GM12874 (cell line): ENCODE measurements around the gene PCBP3.

ENCODE experiments used
- TF ChIP-seq, protein P1 (sequence below): IDR thresholded peaks from 2 replicates; pipeline ENCODE4 v1.5.1; 2011; ENCODE audit warnings: low read depth, mild to moderate bottlenecking, control low read depth, low read length, moderate library complexity; ENCODE audit not compliant: insufficient read depth

PCBP3 gene

DNA sequence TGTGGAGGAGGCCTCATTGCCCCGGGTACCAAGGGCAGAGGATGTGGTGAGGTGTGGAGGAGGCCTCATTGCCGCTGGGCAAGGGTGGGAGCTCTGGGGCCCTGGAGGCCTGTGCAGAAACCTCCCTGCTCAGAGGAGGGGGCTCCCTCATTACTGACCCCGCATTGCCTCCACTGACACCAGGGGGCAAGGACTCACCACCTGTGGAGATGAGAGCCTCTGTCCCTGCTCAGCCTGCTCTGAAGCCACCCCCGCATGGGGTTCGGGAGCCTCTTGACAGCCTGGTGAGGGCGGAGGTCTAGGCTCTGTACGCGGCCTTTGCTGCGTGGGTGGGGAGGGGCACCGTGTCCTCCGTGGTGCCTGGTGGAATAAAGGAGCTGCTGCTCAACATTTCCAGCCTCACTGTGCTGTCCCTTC is 243.1 kb downstream of the PCBP3 start:
- TF ChIP-seq, protein P1, sequence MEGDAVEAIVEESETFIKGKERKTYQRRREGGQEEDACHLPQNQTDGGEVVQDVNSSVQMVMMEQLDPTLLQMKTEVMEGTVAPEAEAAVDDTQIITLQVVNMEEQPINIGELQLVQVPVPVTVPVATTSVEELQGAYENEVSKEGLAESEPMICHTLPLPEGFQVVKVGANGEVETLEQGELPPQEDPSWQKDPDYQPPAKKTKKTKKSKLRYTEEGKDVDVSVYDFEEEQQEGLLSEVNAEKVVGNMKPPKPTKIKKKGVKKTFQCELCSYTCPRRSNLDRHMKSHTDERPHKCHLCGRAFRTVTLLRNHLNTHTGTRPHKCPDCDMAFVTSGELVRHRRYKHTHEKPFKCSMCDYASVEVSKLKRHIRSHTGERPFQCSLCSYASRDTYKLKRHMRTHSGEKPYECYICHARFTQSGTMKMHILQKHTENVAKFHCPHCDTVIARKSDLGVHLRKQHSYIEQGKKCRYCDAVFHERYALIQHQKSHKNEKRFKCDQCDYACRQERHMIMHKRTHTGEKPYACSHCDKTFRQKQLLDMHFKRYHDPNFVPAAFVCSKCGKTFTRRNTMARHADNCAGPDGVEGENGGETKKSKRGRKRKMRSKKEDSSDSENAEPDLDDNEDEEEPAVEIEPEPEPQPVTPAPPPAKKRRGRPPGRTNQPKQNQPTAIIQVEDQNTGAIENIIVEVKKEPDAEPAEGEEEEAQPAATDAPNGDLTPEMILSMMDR = no peak

DNA sequence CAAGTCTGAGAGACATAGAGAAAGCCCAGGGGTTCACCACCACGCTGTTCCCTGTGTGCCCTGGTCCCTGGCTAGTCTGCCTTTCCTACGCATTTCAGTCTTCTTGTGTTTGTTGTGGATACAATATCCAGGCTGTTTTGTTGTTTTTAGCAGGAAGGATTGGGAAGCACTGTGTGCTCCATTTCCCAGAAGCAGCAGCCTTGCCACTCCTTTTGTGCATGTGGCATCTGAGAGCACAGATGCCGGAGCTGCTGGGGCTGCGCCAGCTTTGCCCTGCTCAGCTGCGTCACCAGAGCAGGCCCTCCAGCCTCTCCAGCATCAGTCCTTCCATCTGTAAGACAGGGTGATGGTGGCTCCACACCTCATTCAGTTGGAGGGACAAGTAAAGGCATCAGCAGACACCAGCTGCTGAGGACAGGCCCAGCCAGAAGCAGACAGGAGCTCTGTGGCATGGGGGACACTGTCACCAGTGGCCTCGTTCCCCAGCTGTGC is 243.6 kb downstream of the PCBP3 start:
- TF ChIP-seq, protein P1 = no peak

DNA sequence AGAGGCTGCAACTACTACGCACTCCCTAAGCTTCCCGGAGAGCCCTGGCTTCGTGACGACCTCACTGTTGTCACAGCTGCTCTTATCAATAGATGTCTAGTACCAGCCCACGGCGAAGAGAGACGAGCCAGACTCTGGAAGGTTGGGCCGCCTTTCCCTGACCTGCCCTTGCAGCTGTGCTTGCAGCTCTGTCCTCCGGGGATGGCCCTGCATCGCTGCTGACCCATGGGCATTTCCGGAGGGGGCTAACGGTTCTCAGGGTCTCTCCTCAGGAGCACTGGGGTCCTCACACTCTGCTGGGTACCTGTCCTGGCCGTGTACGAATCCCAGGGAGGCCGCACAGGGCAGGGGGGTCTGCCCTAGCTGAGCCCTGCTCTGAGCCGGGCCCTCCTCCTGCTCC is 244.3 kb downstream of the PCBP3 start:
- TF ChIP-seq, protein P1 = no peak

DNA sequence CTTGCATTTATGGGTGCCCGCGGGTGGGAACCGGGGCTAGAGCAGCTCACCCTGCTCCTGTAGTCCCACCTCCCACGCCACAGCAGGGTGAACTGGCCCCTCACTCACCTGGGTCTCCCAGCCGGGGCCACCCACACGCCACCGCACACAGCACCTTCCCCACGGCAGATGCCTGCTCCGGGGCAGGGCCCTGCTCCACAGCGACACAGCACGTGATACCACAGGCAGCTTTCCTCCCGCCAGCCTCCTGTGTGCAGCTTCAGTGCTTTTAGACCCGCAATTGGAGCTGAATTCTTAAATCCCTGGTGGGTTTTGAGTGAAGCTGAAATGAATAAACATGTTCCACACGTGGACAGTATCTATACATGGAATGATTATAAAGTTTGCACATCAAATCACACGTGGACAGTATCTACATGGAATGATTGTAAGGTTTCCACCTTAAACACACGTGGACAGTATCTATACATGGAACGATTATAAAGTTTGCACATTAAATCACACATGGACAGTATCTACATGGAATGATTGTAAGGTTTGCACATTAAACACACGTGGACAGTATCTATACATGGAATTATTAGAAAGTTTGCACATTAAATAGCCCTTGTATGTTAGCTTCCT is 245.0 kb downstream of the PCBP3 start:
- TF ChIP-seq, protein P1 = no peak

DNA sequence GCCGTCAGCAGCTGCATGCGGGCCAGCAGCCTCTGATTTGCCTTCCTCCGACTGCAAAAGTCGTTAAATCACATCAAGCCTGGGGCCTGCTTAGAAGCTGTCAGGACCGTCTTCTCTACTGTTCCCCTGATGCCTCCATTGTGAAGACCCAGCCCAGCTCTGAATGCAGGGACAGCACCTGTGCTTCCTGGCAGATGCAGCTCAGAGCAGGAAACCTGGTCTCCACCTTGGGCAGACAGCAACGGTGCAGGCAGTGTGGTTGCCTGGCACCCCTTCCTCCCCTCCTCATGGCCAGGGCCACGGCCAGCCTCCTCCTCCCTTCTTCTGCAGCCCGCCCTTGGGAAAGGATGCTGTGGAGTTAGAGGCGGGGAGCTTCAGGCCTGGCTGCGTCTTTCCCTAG is 245.7 kb downstream of the PCBP3 start:
- TF ChIP-seq, protein P1 = no peak

DNA sequence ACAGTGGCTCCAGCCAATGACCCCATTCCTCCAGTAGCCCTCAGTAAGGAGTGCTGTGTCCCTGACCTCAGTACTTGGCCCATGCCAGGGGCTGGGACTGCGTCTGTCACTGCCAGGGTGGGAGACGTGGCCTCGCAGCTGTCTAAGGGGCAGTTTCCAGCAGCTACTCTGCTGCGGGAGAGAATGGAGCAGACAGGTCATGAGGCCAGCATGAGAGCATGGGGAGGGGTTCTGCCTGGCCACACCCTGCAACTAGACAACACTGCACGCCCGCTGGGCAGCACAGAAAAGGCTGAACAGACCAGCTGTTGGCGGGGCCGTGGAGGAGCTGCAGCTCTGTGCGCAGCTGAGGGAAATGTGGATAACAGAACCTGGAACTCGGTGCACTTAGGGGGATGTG is 246.4 kb downstream of the PCBP3 start:
- TF ChIP-seq, protein P1 = no peak

DNA sequence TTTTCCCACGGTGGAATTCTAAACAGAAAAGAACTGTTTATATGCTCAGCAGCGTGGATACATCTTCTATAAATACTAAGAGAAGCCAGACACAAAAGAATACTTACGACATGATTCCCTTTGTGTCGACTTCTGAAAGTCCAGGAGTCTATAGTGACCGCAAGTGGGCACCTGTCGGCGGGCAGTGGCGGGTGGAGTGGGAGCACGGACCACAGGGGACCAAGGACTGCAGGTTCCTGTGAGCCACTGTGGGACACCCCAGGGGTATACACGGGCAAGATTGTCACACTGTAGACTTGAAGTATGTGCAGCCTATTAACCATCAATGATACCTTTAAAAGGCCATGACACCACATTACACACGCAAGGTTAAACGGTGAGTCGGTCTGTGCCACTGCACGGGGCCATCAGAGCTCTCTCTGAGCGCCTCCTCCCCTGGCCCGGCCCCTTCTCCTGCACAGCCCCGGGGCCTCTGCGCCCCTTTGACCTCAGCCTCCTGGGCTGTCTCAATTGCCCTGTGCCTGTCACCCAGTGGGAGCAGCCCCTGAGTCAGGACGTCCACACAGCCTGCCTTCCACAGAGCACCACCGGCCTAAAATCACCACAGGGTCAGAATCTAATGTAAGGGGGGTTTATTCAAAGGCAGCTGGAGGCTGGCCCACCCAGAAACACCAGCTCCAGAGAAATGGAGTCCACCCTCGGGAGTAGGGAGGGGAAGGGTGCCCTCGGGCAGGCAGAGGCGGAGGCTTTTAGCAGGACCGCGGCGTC is 248.0 kb downstream of the PCBP3 start:
- TF ChIP-seq, protein P1 = no peak
